Neural crest cell (in vitro differentiated cells): ENCODE results near the gene SCEL. TPM values are rescaled to one million over a fixed set of nuclear protein-coding genes. Genes with fewer than 3 reads are reported as not detected.
"Not testable (repeated sequence)": the region's sequence is repeated elsewhere in the genome, so short reads cannot be mapped to it uniquely, and the experiment has no call there.

Experiments used
- DNase-seq: peaks from one replicate; pipeline ENCODE4 v3.0.0; 2021; ENCODE audit warnings: low read depth, mixed read lengths, low spot score
- H3K27ac Mint-ChIP-seq: one replicate; pipeline ENCODE4 v1.8.0; 2021; ENCODE audit warnings: mild to moderate bottlenecking, mixed read lengths; ENCODE audit not compliant: unreplicated experiment
- H3K27me3 Mint-ChIP-seq: 2 replicates; pipeline ENCODE4 v1.8.0; 2021; ENCODE audit warnings: low read depth, mild to moderate bottlenecking, mixed read lengths
- H3K36me3 Mint-ChIP-seq: 2 replicates; pipeline ENCODE4 v1.8.0; 2021; ENCODE audit warnings: low read depth, mild to moderate bottlenecking, mixed read lengths
- H3K4me1 Mint-ChIP-seq: 2 replicates; pipeline ENCODE4 v1.8.0; 2021; ENCODE audit warnings: mixed read lengths
- H3K4me3 Mint-ChIP-seq: one replicate; pipeline ENCODE4 v1.8.0; 2021; ENCODE audit warnings: mild to moderate bottlenecking, mixed read lengths
- H3K9me3 Mint-ChIP-seq: 2 replicates; pipeline ENCODE4 v1.8.0; 2021; ENCODE audit warnings: mixed read lengths
- total RNA-seq: library from RNA; stranded (reverse); gene quantifications from 2 replicates; pipeline ENCODE4 v1.2.1, GENCODE V29; 2021
- TF ChIP-seq, protein P1 (sequence below): fragments of 200-600 bp; sonication (generic); conservative IDR thresholded peaks from 2 replicates; pipeline ENCODE4 v1.5.0; 2021; ENCODE audit warnings: antibody characterized with exemption, mild to moderate bottlenecking

SCEL gene
- total RNA-seq, 1 donor from 2014 or later, result not detected

DNA sequence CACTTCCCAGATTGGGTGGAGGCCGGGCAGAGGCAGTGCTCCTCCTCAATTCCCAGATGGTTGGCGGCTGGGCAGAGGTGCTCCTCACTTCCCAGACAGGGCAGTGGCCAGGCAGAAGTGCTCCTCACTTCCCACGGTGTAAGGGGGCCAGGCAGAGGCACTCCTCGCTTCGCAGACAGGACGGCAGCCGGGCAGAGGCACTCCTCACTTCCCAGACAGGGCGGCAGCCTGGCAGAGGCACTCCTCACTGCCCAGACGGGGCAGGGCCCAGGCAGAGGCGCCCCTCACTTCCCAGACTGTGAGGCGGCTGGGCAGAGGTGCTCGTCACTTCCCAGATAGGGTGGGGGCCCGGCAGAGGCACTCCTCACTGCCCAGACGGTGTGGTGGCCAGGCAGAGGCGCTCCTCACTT, 125.3 kb downstream of the SCEL start:
- no peak overlapping the region for H3K4me3 Mint-ChIP-seq
- no peak overlapping the region for H3K27ac Mint-ChIP-seq
- no peaks in the 10 kb centered on the region for H3K36me3 Mint-ChIP-seq
- H3K4me1 Mint-ChIP-seq, result no peaks in the 10 kb centered on the region
- H3K27me3 Mint-ChIP-seq, result no peaks in the 10 kb centered on the region
- TF ChIP-seq, protein P1, sequence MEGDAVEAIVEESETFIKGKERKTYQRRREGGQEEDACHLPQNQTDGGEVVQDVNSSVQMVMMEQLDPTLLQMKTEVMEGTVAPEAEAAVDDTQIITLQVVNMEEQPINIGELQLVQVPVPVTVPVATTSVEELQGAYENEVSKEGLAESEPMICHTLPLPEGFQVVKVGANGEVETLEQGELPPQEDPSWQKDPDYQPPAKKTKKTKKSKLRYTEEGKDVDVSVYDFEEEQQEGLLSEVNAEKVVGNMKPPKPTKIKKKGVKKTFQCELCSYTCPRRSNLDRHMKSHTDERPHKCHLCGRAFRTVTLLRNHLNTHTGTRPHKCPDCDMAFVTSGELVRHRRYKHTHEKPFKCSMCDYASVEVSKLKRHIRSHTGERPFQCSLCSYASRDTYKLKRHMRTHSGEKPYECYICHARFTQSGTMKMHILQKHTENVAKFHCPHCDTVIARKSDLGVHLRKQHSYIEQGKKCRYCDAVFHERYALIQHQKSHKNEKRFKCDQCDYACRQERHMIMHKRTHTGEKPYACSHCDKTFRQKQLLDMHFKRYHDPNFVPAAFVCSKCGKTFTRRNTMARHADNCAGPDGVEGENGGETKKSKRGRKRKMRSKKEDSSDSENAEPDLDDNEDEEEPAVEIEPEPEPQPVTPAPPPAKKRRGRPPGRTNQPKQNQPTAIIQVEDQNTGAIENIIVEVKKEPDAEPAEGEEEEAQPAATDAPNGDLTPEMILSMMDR, result no peak
- H3K9me3 Mint-ChIP-seq, result peaks cover 3% of the 10 kb centered on the region
- DNase-seq, result no peak

DNA sequence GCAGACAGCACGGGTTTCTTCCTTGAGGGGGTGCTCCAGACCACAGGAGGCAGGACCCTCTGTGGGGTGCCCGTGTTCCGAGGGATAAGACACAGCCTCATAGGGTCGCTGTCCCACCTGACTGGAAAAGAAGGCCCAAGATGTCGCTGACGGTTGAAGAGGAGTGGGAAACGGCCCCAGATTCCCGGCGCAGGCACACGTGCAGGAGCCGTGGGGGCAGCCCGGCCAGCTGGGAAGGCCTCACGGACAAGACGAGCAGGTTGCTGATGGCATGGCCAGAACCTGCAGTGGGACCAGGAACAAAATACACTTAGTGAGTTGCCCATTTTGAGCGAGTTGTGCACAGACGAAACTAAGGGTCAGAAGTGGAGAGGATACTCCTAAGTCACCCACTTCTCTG, 126.8 kb downstream of the SCEL start:
- H3K27ac Mint-ChIP-seq, DNase-seq, H3K9me3 Mint-ChIP-seq, H3K4me3 Mint-ChIP-seq, H3K27me3 Mint-ChIP-seq, H3K4me1 Mint-ChIP-seq, H3K36me3 Mint-ChIP-seq: not testable (repeated sequence)

DNA sequence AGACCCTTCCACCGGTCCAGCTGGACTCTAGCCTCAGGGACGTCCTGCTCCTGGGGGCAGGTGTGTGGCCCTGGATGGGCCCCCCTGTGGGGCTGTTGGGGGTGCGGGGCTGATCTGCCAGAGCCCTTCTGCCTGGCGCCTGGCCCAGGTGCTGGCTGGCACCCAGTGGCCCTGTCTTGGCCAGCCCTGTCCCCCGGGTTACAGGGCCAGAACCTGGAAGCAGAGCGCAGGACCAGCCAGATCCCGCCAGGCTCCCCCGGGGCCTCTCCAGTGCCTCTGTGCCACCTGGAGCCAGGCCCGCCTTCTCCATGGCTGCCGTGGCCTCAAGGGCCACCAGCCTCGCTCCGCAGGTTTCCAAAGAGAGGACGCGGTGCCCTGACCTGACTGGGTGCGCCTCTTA, 127.3 kb downstream of the SCEL start:
- DNase-seq, H3K27ac Mint-ChIP-seq, H3K4me1 Mint-ChIP-seq, H3K36me3 Mint-ChIP-seq, H3K27me3 Mint-ChIP-seq, H3K4me3 Mint-ChIP-seq, H3K9me3 Mint-ChIP-seq: not testable (repeated sequence)

DNA sequence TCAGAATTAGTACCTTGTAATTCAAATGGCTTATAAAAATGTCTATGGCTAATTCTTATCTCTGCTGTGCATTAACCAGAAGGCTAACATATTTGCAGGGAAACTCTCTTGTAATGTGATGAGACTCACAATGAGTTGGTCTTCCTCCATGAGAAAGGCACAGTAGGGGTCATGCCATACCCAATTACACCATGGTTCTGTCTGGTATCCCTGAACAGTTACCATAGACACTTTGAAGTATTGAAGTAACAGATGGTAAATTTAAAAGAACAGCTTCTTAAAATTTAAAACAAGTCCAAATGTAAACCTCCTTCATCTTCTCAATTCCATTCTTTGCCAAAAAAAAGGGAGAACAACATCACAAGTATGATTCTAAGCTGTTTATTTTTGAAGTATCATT, 139.3 kb downstream of the SCEL start:
- H3K4me1 Mint-ChIP-seq, result no peaks in the 10 kb centered on the region
- TF ChIP-seq, protein P1, result no peak
- H3K36me3 Mint-ChIP-seq, result no peaks in the 10 kb centered on the region
- no peaks in the 10 kb centered on the region for H3K27me3 Mint-ChIP-seq
- no peak for DNase-seq
- H3K4me3 Mint-ChIP-seq, result no peak overlapping the region
- H3K27ac Mint-ChIP-seq, result no peak overlapping the region
- peaks cover 15% of the 10 kb centered on the region for H3K9me3 Mint-ChIP-seq

DNA sequence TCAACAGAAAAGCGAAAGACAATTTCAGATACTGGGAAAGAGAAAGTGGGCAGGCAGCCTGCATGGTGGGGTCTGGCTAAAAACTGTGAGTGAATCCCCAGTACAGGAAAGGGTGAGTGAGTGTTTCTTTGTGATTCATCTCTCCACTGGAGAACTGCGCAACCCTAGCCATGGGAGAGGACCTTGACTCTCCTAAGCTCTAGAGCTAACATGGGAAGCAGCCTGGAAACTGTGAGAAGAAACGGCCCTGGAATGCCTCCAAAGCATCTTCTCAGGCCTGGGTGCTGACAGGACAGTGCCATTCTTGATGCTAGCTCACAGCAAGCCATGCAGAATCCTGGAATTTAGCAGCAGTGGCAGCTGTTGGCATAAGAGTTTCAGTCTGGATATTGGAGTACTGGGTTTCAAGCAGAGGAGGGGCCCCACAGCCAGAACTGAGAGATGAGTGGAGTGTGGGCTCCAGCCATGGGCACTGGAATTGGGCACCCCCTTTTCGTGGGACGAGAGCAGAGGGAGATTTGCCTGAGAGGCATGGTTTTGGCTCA, 143.3 kb downstream of the SCEL start:
- Mint-ChIP-seq H3K4me1 (no peaks in the 10 kb centered on the region), H3K36me3 (no peaks in the 10 kb centered on the region), H3K9me3 (peaks cover 7% of the 10 kb centered on the region), H3K27me3 (no peaks in the 10 kb centered on the region), H3K4me3 (no peak overlapping the region), H3K27ac (no peak overlapping the region)
- TF ChIP-seq, protein P1, result no peak
- no peak for DNase-seq

DNA sequence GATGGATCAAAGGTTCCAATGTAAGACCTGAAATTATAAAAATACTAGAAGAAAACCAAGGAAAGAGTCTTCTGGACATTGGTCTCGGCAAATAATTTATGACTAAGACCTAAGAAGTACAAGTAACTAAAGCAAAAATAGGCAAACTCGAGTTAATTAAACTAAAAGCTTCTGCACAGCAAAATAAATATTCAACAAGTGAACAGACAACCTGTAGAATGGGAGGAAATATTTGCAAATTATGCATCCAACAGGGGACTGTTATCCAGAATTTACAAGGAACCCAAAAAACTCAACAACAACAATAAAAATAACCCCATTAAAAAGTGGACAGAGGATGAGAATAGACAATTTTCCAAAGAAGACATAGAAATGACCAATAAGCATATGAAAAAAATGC, 152.3 kb downstream of the SCEL start:
- H3K27ac Mint-ChIP-seq, result no peak overlapping the region
- TF ChIP-seq, protein P1, result no peak
- no peaks in the 10 kb centered on the region for H3K9me3 Mint-ChIP-seq
- no peak overlapping the region for H3K4me3 Mint-ChIP-seq
- no peak for DNase-seq
- no peaks in the 10 kb centered on the region for H3K27me3 Mint-ChIP-seq
- no peaks in the 10 kb centered on the region for H3K36me3 Mint-ChIP-seq
- peaks cover 5% of the 10 kb centered on the region for H3K4me1 Mint-ChIP-seq

DNA sequence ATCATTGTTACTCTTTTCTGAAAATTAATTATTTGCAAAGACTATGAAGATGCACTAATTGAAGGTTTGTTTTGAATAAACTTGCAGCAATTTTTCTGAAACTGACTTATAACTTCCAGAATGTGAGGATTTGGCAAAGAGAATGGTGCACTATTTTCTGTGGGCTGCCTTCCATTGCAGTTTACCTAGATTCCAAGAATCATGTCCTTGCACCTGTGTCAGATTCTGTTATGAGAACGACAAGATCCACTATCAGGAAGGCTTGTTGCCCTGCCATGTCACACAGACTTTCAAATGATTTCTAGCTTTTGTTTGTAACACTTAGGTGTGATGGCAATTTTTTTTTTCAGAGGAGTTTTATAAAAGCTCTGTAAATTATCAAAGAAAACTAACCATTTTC, 156.4 kb downstream of the SCEL start:
- Mint-ChIP-seq H3K4me3 (no peak overlapping the region), H3K27me3 (peaks cover 15% of the 10 kb centered on the region), H3K36me3 (no peaks in the 10 kb centered on the region), H3K9me3 (no peaks in the 10 kb centered on the region), H3K4me1 (peaks cover 33% of the 10 kb centered on the region), H3K27ac (no peak overlapping the region)
- no peak for DNase-seq
- TF ChIP-seq, protein P1, result no peak
